ENCODE measurements around the gene ZC3H18. TPM values are rescaled to one million over a fixed set of nuclear protein-coding genes. Genes with fewer than 3 reads are reported as not detected.
A peak's percentile ranks its signal among the peaks of the same experiment; 100 is the strongest.

ZC3H18 gene
- total and polyA plus RNA-seq, 10 of the 15 experiments (the other 5 are each of a cell fraction or from before 2014, with no cell fraction given) = 1.0 to 58.3 (median 22.4) TPM

GRCh38 chr16:88651276-88651988, 81.2 kb downstream of the ZC3H18 start (continued):
- TF ChIP-seq ZBTB40 (IDR thresholded peaks at IDR 0.05; ENCODE audit: borderline replicate concordance) (peak; percentile 85), PAX5 (IDR thresholded peaks at IDR 0.05; ENCODE audit: borderline replicate concordance, low read depth, low read length) (peak; percentile 99), E4F1 (IDR thresholded peaks at IDR 0.05; ENCODE audit: borderline replicate concordance, partially characterized antibody) (peak; percentile 16), MTA3 (IDR thresholded peaks at IDR 0.05; ENCODE audit: borderline replicate concordance, low read length) (no peak; the same call in 1 of the 2 replicates), ZNF384 (IDR thresholded peaks at IDR 0.05; ENCODE audit: borderline replicate concordance, low read depth, low read length) (no peak), POU2F2 (IDR thresholded peaks at IDR 0.05; ENCODE audit: borderline replicate concordance, low read depth, low read length) (peak; percentile 48; the same call in 2 of the 3 replicates), SRF (IDR thresholded peaks at IDR 0.05; ENCODE audit: low read depth in 2 of 2, low read length in 2 of 2) (no peak), BMI1 (IDR thresholded peaks at IDR 0.05; ENCODE audit: borderline replicate concordance) (no peak), MXI1 (IDR thresholded peaks at IDR 0.05; ENCODE audit: low read depth, low read length) (peak; percentile 75), E2F4 (IDR thresholded peaks at IDR 0.05; ENCODE audit: low read depth, low read length) (no peak), ATF3 (IDR thresholded peaks at IDR 0.05; ENCODE audit: borderline replicate concordance, extremely low read depth, low read depth, low read length) (no peak), USF1 (IDR thresholded peaks at IDR 0.05; ENCODE audit: borderline replicate concordance, extremely low read length, insufficient read depth, low read depth, low read length) (no peak), FOS (IDR thresholded peaks at IDR 0.05; ENCODE audit: borderline replicate concordance, extremely low read depth, insufficient read length) (no peak), CHD4 (IDR thresholded peaks at IDR 0.05) (no peak), GATAD2B (conservative IDR thresholded peaks at IDR 0.05; ENCODE audit: low read depth) (peak; percentile 85), STAT1 (conservative IDR thresholded peaks at IDR 0.05) (0 out of 2 replicates have a peak, but pooled peaks have one; percentile 75), IRF3 (IDR thresholded peaks at IDR 0.05) (peak; percentile 62; the same call in 1 of the 2 replicates), ZZZ3 (IDR thresholded peaks at IDR 0.05; ENCODE audit: control insufficient read depth, insufficient read length, low read depth) (no peak)

Data from GM12878 (cell line).